Measurements from ENCODE around the gene CARMIL1.

DNA sequence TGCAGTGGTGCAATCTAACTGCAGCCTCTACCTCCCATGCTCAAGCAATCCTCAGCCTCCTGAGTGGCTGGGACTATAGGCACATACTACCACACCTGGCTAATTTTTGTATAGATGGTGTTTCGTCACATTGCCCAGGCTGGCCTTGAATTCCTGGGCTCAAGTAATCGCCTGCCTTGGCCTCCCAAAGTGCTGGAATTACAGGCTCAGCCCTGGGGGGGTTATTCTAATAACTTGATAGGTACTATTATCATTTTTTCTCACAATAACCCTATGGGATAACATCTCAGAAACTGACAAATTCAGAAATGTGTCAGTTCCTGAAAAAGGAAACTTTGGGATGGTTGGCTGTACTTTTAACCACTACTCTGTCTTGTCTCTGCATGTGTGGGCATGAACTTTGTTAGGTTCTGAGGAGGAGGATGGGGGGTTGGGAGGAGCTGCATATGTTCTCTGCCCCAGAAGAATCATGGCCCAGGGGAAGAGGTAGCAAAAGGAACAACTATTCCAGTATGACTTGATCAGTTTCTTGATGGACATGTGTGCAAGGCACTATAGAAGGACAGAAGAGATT lies 169.9 kb downstream of the CARMIL1 start:
- TF ChIP-seq, protein P1, sequence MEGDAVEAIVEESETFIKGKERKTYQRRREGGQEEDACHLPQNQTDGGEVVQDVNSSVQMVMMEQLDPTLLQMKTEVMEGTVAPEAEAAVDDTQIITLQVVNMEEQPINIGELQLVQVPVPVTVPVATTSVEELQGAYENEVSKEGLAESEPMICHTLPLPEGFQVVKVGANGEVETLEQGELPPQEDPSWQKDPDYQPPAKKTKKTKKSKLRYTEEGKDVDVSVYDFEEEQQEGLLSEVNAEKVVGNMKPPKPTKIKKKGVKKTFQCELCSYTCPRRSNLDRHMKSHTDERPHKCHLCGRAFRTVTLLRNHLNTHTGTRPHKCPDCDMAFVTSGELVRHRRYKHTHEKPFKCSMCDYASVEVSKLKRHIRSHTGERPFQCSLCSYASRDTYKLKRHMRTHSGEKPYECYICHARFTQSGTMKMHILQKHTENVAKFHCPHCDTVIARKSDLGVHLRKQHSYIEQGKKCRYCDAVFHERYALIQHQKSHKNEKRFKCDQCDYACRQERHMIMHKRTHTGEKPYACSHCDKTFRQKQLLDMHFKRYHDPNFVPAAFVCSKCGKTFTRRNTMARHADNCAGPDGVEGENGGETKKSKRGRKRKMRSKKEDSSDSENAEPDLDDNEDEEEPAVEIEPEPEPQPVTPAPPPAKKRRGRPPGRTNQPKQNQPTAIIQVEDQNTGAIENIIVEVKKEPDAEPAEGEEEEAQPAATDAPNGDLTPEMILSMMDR (IDR thresholded peaks at IDR 0.05): no peak
- no peak for TF ChIP-seq POLR2A (IDR thresholded peaks at IDR 0.05)
